Activated T-cell treated with anti-CD3 and anti-CD28 coated beads, Interleukin-2, amount 50 U/mL, for 4 hours (primary cell): ENCODE measurements around the gene CD47. TPM values are rescaled to one million over a fixed set of nuclear protein-coding genes. Genes with fewer than 3 reads are reported as not detected.

ENCODE experiments used
- ATAC-seq, 2 donors: fragments of 200-7000 bp; cut with Tn5 transposase; one replicate each; pipeline ENCODE4 v1.10.0; 2021
- DNase-seq: peaks from one replicate; pipeline ENCODE4 v3.0.0-alpha.2; 2020
- H3K27me3 Mint-ChIP-seq: one replicate; pipeline ENCODE4 v1.8.0; 2021; ENCODE audit warnings: low read depth, mixed read lengths
- H3K36me3 Mint-ChIP-seq: one replicate; pipeline ENCODE4 v1.8.0; 2022; ENCODE audit warnings: mixed read lengths; ENCODE audit not compliant: insufficient read depth
- H3K4me1 Mint-ChIP-seq: one replicate; pipeline ENCODE4 v1.8.0; 2021; ENCODE audit warnings: low read depth, mixed read lengths
- H3K4me3 Mint-ChIP-seq: one replicate; pipeline ENCODE4 v1.8.0; 2021; ENCODE audit warnings: mild to moderate bottlenecking, moderate library complexity, mixed read lengths
- H3K9me3 Mint-ChIP-seq: one replicate; pipeline ENCODE4 v1.8.0; 2021; ENCODE audit warnings: mixed read lengths
- total RNA-seq, 3 donors: library from RNA; stranded (reverse); gene quantifications; one replicate each; pipeline ENCODE4 v1.2.1, GENCODE V29; 2021

The CD47 gene
- total RNA-seq, 3 donors from 2014 or later, result 112 to 126 (median 115) TPM

DNA sequence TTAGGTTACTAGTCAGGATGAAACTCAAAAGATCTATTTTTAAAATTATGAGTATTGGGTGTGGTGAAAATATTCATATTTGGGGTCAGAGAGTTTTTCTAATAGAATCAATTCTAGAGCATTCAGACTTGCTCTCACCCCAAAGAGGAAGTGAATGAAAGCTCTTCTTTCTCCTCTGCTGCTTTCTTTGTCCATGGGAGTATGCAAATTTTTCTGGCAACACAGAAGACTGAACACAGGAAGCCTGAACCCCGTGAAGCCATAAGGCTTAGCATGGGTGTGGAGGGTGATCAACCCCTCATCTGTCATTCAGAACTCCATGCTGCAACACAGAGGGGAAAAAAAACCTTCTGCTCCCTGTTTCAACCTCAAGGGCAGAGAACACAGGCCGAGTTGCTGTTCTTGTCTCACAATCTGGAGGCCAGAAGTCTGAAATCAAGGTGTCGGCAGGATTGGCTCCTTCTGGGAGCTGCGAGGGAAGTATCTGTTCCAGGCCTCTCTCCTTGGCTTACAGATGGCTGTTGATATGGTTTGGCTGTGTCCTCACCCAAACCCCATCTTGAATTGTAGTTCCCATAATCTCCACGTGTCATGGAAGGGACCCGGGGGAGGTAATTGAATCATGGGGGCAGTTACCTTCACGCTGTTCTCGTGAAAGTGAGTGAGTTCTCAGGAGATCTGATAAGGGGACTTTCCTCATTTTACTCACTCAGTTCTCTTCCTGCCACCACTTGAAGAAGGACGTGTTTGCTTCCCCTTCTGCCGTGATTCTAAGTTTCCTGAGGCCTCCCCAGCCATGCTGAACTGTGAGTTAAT, 33.7 kb upstream of the CD47 start:
- Mint-ChIP-seq H3K9me3 (peaks cover 11% of the 10 kb centered on the region), H3K4me3 (peak overlapping the region; percentile 95), H3K27me3 (no peaks in the 10 kb centered on the region), H3K36me3 (peaks cover 27% of the 10 kb centered on the region), H3K4me1 (peaks cover 78% of the 10 kb centered on the region)
- DNase-seq (peak; percentile 72), ATAC-seq (peak; percentile 67 to 71)

DNA sequence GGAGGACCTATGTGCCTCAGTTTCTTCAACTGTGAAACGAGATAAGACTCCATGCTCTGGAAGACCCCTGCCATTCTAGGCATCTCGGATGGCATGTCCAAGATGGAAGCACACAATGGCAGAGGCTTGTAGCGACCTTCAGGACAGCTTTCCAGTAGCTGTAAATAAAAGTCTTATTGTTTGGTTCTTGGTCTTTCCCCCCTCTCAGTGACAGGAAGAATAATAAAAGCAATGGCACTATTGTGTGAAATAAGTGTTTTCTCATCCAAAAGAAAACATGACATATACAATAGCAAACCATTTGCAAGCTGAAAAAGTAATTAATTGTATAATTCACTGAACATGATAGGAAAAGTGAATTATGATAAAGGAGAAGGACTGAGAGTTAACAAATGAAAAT, 32.5 kb upstream of the CD47 start:
- Mint-ChIP-seq H3K36me3 (peaks cover 15% of the 10 kb centered on the region), H3K9me3 (peaks cover 7% of the 10 kb centered on the region), H3K4me1 (peaks cover 78% of the 10 kb centered on the region), H3K4me3 (no peak overlapping the region), H3K27me3 (no peaks in the 10 kb centered on the region)
- DNase-seq (no peak), ATAC-seq (no peak)

DNA sequence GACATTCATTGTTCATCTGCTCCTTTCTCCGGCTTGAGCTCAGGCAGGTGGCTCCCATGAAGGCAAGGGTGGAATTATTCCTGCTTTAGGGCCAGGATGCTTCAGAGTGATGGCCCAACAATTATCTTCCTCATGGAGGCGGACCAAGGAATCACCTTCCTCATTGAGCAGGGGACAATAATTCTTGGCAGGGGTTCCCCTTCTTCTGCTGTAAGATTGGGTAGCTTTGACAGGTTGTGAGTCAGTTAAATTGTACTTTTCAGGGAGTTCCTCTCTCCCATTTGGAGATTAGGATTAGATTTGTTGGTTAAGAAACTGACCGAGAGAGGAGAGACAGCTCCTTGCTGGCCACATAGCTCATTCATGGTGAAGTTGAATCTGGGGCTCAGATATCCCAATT, 31.4 kb upstream of the CD47 start:
- peaks cover under 1% of the 10 kb centered on the region for H3K9me3 Mint-ChIP-seq
- peaks cover 7% of the 10 kb centered on the region for H3K36me3 Mint-ChIP-seq
- H3K27me3 Mint-ChIP-seq, result no peaks in the 10 kb centered on the region
- no peak for DNase-seq
- ATAC-seq, result no peak
- H3K4me1 Mint-ChIP-seq, result peaks cover 80% of the 10 kb centered on the region
- no peak overlapping the region for H3K4me3 Mint-ChIP-seq

DNA sequence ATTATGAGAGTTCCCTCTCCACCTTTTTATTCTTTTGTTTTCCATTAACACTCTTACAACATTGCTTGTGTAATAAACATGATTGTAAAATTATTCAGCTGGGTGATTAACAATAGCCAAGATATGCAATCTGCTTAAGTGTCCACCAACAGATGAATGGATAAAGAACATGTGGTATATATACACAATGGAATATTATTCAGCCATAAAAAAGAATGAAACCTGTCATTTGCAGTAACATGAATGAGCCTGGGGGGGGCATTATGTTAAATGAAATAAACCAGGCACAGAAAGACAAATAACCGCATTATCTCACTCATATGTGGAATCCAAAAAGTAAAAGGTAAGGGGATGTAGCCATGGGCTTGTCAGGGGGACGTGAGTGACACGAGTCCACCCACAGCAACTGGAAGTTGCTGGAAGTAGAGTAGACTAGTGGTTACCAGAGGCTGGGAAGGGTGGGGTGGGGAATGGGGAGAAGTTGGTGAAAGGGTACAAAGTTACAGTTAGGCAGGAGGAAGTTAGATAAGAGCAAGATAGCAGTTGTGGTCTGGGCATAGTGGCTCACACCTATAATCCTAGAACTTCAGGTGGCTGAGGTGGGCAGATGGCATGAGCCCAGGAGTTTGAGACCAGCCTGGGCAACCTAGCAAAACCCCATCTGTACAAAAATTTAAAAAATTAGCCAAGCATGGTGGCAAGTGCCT, 28.7 kb upstream of the CD47 start:
- Mint-ChIP-seq H3K4me1 (peaks cover 65% of the 10 kb centered on the region), H3K4me3 (no peak overlapping the region), H3K27me3 (no peaks in the 10 kb centered on the region), H3K36me3 (no peaks in the 10 kb centered on the region), H3K9me3 (no peaks in the 10 kb centered on the region)
- DNase-seq, result no peak
- ATAC-seq, result no peak

DNA sequence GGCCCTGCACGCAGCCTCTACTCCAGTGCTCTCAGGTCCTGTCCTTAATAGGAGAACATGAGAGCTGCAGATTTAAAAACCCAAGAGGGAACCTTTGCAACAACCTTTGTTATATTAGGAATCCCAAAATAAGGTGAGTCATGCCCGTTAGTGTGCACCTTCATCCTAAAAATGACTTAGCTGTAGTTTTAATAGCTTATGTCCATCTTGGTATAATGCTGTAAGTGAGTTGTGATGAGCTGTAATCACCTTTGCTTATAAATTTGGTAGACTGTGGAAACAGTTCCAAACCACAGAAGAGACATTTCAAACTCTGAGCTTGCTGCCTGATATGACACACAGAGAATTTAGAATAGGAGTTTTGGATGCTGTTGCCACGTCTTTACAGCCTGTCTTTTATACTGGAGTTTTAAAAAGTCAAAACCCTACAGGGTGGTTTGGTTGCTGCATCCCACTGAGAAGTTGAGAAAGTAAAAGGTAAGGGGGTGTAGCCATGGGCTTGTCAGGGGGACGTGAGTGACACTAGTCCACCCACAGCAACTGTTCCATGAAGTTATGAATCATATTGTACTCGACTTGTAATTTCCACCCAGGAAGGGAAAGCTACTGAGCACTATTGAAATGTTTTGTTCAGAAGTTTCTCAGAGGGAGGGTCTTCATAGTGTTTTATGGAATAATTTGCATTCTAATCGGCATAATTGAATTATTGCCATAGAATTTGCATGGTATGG, 27.4 kb upstream of the CD47 start:
- no peaks in the 10 kb centered on the region for H3K36me3 Mint-ChIP-seq
- H3K9me3 Mint-ChIP-seq, result no peaks in the 10 kb centered on the region
- peaks cover 52% of the 10 kb centered on the region for H3K4me1 Mint-ChIP-seq
- no peak overlapping the region for H3K4me3 Mint-ChIP-seq
- no peaks in the 10 kb centered on the region for H3K27me3 Mint-ChIP-seq
- DNase-seq, result no peak
- ATAC-seq, result peak; percentile 91 to 93

DNA sequence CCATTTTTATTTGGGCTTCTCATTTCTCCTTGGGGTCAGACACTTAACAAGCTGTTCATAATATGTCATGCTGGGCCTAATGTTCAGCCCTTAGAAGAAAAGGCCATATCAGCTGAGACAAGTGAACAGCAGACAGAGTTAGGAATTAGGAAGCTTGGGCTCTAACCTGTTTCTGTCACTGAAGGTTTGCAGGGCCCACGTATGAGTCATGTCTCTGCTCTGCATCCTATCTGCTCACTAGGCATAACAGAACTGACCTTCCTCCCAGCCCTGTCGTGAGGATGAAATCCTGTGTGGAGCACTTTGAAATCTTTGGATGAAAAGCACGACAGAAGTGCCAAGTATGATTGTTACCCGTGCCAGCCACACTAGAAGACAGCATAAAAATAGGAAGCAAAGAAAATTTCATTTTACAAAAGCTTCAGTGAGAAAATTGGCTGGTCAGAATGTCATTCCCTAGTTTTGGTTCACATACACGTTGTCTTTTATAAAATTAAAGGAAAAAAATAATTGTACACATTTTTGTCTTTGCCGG, 26.5 kb upstream of the CD47 start:
- no peak overlapping the region for H3K4me3 Mint-ChIP-seq
- ATAC-seq, result no peak
- H3K27me3 Mint-ChIP-seq, result no peaks in the 10 kb centered on the region
- no peak for DNase-seq
- H3K36me3 Mint-ChIP-seq, result no peaks in the 10 kb centered on the region
- H3K9me3 Mint-ChIP-seq, result no peaks in the 10 kb centered on the region
- peaks cover 44% of the 10 kb centered on the region for H3K4me1 Mint-ChIP-seq

DNA sequence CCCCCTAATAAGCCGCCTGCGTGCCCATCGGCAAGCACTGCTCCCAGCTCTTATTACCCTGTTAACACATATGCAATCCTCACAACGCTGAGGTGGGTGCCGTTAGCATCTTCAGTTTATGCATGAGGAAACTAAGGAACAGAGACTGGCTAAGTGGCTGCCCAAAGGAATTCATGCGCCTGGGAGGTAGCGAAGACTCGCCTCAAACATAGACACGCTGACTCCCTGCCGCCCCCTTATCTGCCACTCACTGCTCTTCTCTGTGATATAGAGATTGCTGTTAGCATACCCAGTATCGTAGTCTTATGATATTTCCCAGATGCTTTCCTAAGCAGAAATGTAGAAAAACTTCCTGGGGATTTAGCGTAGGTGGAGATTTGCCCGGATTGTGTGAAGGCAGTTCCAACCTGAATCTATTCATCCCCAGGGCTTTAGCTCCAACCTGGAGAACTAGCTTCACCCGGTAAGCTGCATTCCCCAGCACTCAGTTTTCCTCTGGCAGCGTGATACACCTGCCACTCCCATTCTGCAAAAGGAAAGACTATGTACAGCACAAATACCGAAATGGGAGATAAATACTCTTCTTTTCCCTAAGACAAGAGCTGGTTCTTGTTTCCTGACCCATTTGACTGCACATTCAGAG, 23.7 kb upstream of the CD47 start:
- no peaks in the 10 kb centered on the region for H3K9me3 Mint-ChIP-seq
- no peaks in the 10 kb centered on the region for H3K36me3 Mint-ChIP-seq
- ATAC-seq (no peak), DNase-seq (no peak)
- H3K4me3 Mint-ChIP-seq, result no peak overlapping the region
- peaks cover 26% of the 10 kb centered on the region for H3K4me1 Mint-ChIP-seq
- H3K27me3 Mint-ChIP-seq, result no peaks in the 10 kb centered on the region

DNA sequence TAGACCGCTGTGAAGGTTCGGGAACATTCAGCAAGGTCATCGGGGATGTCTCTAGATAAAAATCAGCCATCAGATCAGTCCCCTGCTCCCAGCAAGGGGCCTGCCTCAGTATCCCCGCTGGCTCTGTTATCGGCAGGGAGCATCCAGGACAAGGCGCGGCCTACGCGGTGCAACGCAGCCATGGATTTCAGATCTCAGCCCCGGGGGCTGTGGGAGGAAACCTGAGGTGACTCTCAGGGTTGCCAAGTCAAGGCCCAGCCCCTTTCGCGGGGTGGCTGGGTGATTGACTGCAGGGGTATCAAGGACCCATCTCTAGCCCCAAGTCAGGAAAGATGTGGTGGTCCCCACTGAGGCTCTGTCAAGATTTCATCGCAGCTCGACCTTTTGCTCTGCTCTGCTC, 23.1 kb upstream of the CD47 start:
- no peaks in the 10 kb centered on the region for H3K9me3 Mint-ChIP-seq
- no peak for DNase-seq
- ATAC-seq, result no peak
- H3K27me3 Mint-ChIP-seq, result no peaks in the 10 kb centered on the region
- H3K36me3 Mint-ChIP-seq, result no peaks in the 10 kb centered on the region
- H3K4me1 Mint-ChIP-seq, result peaks cover 20% of the 10 kb centered on the region
- no peak overlapping the region for H3K4me3 Mint-ChIP-seq

DNA sequence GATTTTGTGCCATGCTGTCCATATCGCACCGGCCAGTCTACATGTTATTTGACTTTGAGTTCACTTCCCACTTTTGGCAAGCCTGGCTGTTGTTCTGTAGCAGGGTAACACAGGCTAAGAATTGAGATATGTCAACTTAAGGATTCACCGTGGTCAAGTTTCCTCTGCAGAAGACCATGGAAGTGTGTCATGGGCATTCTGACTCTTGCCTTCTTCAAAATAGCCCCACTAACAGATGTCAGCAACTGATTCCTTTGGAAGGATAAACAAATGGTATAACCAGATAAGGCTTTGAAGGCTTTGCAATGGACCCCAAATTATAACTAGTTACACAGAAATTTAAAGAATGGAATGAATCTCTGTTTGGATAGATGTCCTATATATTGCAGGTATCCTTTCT, 20.1 kb upstream of the CD47 start:
- Mint-ChIP-seq H3K36me3 (no peaks in the 10 kb centered on the region), H3K4me1 (peaks cover 8% of the 10 kb centered on the region), H3K4me3 (no peak overlapping the region), H3K9me3 (no peaks in the 10 kb centered on the region), H3K27me3 (no peaks in the 10 kb centered on the region)
- no peak for DNase-seq
- ATAC-seq, result no peak

DNA sequence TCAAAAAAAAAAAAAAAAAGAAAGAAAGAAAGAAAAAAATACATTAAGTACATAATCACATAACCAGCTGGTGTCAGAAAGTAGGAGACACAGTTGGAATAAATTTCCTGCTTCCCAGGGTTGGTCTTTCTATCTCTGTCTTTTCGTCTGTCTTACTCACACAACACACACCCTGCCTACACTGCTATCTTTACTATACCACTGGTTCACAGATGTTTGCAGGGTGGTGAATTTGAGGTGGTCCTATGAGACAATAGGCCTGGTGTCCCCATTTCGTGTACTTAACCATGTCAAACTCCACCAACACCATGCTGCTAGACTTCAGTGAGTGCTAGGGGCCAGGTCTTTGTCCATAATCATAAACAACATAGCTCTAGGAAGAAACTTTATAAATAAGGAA, 17.6 kb upstream of the CD47 start:
- ATAC-seq (no peak), DNase-seq (no peak)
- H3K4me3 Mint-ChIP-seq, result no peak overlapping the region
- H3K4me1 Mint-ChIP-seq, result peaks cover 10% of the 10 kb centered on the region
- no peaks in the 10 kb centered on the region for H3K36me3 Mint-ChIP-seq
- H3K9me3 Mint-ChIP-seq, result no peaks in the 10 kb centered on the region
- no peaks in the 10 kb centered on the region for H3K27me3 Mint-ChIP-seq

DNA sequence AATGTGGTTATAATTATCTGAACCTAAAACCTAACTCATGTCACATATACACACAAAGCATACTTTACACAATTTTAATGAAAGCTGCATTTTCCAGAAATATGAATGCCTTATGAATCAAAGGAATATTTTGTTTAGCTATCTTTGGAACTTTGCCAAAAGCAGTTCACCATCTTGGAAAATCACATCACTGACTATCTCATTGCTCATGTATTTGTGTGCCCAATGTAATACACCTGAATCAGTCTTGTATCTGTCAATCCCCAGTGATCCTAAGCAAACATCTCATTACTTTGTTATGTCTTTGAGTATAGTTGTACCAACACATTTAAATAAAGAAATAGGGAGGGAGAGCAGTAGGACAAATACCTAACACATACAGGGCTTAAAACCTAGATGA, 15.6 kb upstream of the CD47 start:
- H3K36me3 Mint-ChIP-seq, result no peaks in the 10 kb centered on the region
- no peak for ATAC-seq
- H3K27me3 Mint-ChIP-seq, result no peaks in the 10 kb centered on the region
- no peak overlapping the region for H3K4me3 Mint-ChIP-seq
- peaks cover 26% of the 10 kb centered on the region for H3K4me1 Mint-ChIP-seq
- DNase-seq, result no peak
- H3K9me3 Mint-ChIP-seq, result no peaks in the 10 kb centered on the region

DNA sequence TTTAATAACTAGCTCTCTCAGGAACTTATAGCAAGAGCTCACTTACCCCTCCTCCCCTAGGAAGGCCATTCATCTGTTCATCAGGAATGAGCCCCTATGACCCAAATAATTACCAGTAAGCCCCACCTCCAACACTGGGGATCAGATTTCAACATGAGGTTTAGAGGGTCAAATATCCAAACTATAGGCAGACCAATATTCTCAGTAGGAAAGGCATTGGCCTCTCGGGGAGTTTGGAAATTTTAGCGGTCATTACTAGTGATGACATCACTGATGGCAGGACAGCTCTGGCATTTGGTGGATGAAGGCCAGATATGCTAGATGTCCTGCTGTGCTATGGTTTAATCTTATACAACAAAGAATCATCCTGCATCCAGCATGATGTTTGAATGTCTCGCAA, 15.2 kb upstream of the CD47 start:
- no peak for ATAC-seq
- peaks cover 30% of the 10 kb centered on the region for H3K4me1 Mint-ChIP-seq
- no peak overlapping the region for H3K4me3 Mint-ChIP-seq
- H3K27me3 Mint-ChIP-seq, result no peaks in the 10 kb centered on the region
- H3K9me3 Mint-ChIP-seq, result no peaks in the 10 kb centered on the region
- no peak for DNase-seq
- no peaks in the 10 kb centered on the region for H3K36me3 Mint-ChIP-seq

DNA sequence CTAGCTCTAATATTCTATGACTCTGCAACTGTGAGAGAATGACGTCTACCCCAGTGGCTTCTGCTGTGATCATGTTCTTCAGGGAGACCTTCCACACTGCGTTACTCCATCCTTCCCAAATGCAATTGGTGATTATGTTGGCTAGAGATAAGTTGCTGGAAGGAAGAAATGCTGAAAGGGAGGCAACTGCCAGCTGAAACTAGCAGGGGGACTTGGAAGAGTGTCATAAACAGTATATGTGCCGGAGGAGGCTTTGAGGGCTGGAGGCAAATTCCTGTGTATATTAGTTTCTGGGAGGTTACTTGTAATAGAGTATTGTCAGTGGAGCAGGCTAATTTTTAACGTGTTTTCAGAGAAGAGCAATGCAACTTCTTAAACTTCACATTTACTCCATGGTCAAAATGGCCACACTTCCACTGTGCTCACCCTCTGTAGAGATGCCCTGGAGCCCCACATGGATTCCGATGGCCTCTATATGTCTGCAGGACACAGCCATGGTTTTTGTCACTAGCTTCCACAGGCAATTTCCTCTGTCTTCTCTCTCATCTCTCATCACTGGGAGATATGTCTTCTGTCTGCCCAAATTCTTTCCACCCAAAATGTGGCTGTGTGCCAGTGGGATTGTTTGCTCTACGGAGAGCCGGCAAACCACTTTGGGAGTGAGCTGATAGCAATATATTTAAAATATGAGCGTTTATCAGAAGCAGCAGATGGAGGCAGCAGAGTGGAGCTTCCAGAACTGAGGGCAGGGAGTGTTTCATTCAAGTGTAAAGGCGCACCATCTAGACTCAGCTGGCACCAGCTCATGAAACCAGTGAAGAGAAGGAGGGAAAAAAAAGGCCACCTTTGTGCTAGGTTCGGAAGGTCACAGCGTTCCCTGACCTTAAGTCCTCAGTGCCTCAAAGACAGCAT, 13.3 kb upstream of the CD47 start:
- H3K27me3 Mint-ChIP-seq, result no peaks in the 10 kb centered on the region

More for the DNA sequence above, 13.3 kb upstream of the CD47 start:
- DNase-seq (no peak), ATAC-seq (no peak)
- H3K4me3 Mint-ChIP-seq, result no peak overlapping the region
- H3K36me3 Mint-ChIP-seq, result no peaks in the 10 kb centered on the region
- H3K9me3 Mint-ChIP-seq, result no peaks in the 10 kb centered on the region
- peaks cover 49% of the 10 kb centered on the region for H3K4me1 Mint-ChIP-seq
